HepG2 (cell line): Measurements from ENCODE around the gene GALR2. TPM values are rescaled to one million over a fixed set of nuclear protein-coding genes. Genes with fewer than 3 reads are reported as not detected.

Source experiments
- AGO2 ChIP-seq: fragments of 200-400 bp; formaldehyde crosslinking; optimal IDR thresholded peaks from 2 replicates; pipeline ENCODE3; 2017; ENCODE audit warnings: mild to moderate bottlenecking, low read depth, low read length, moderate library complexity
- BRF2 ChIP-seq: sonication (generic); formaldehyde crosslinking; IDR thresholded peaks from 2 replicates; pipeline ENCODE4 v1.8.1; 2022; ENCODE audit warnings: mild to moderate bottlenecking, missing genetic modification reagents
- ERF ChIP-seq: IDR thresholded peaks from 2 replicates; pipeline ENCODE4 v1.6.1; 2018; ENCODE audit warnings: missing biosample characterization, missing genetic modification reagents
- HDAC1 ChIP-seq: sonication (generic); formaldehyde crosslinking; IDR thresholded peaks from 2 replicates; pipeline ENCODE4 v1.5.1; 2020; ENCODE audit warnings: mild to moderate bottlenecking, missing genetic modification reagents
- KDM5A ChIP-seq: fragments of 200-600 bp; sonication (generic); IDR thresholded peaks from 2 replicates; pipeline ENCODE4 v1.7.0; 2018; ENCODE audit warnings: antibody characterized with exemption, mild to moderate bottlenecking, low read length, borderline replicate concordance
- NONO ChIP-seq, 2 experiments: fragments of 450-650 bp in 1 of 2; sonication (generic) in 1 of 2; formaldehyde crosslinking in 1 of 2; IDR thresholded peaks in 1 of 2; conservative IDR thresholded peaks in 1 of 2; 2 replicates each; pipeline versions ENCODE4 v1.6.1 to v1.8.0; 2017 to 2022; ENCODE audit warnings: mild to moderate bottlenecking in 1 of 2, missing genetic modification reagents in 1 of 2, moderate library complexity in 1 of 2
- NR1H2 ChIP-seq: sonication (generic); formaldehyde crosslinking; IDR thresholded peaks from 2 replicates; pipeline ENCODE4 v1.8.1; 2022; ENCODE audit warnings: low read depth, missing genetic modification reagents, borderline replicate concordance
- RBAK ChIP-seq: sonication (generic); formaldehyde crosslinking; IDR thresholded peaks from 2 replicates; pipeline ENCODE4 v1.5.1; 2020; ENCODE audit warnings: mild to moderate bottlenecking, missing genetic modification reagents
- SMAD1 ChIP-seq: sonication (generic); formaldehyde crosslinking; IDR thresholded peaks from 2 replicates; pipeline ENCODE4 v1.4.0; 2020; ENCODE audit warnings: missing genetic modification reagents, low read depth, mild to moderate bottlenecking, borderline replicate concordance
- TBX3 ChIP-seq: fragments of 450-650 bp; IDR thresholded peaks from 2 replicates; pipeline ENCODE4 v1.6.1; 2017; ENCODE audit warnings: antibody characterized with exemption, mild to moderate bottlenecking, inconsistent platforms, borderline replicate concordance
- TFAP4 ChIP-seq: sonication (generic); IDR thresholded peaks from 2 replicates; pipeline ENCODE4 v1.6.1; 2016; ENCODE audit warnings: low read depth, borderline replicate concordance
- ZHX1 ChIP-seq: sonication (generic); formaldehyde crosslinking; IDR thresholded peaks from 2 replicates; pipeline ENCODE4 v1.8.1; 2022; ENCODE audit warnings: low read depth, mild to moderate bottlenecking, missing genetic modification reagents
- ZNF33A ChIP-seq: sonication (generic); formaldehyde crosslinking; IDR thresholded peaks from 2 replicates; pipeline ENCODE4 v1.5.1; 2020; ENCODE audit warnings: missing genetic modification reagents, mild to moderate bottlenecking, moderate library complexity, borderline replicate concordance
- ZNF501 ChIP-seq: sonication (generic); formaldehyde crosslinking; IDR thresholded peaks from 2 replicates; pipeline ENCODE4 v1.5.1; 2020; ENCODE audit warnings: mild to moderate bottlenecking, moderate library complexity, missing genetic modification reagents
- ZNF749 ChIP-seq: sonication (generic); formaldehyde crosslinking; IDR thresholded peaks from 2 replicates; pipeline ENCODE4 v1.8.0; 2022; ENCODE audit warnings: mild to moderate bottlenecking, missing genetic modification reagents, moderate library complexity, borderline replicate concordance
- ZNF800 ChIP-seq: sonication (generic); formaldehyde crosslinking; IDR thresholded peaks from 2 replicates; pipeline ENCODE4 v1.4.0; 2020; ENCODE audit warnings: missing genetic modification reagents
- ZNF839 ChIP-seq: sonication (generic); formaldehyde crosslinking; IDR thresholded peaks from 2 replicates; pipeline ENCODE4 v1.4.0; 2020; ENCODE audit warnings: missing genetic modification reagents, mild to moderate bottlenecking, borderline replicate concordance
- ZSCAN21 ChIP-seq: sonication (generic); formaldehyde crosslinking; IDR thresholded peaks from 2 replicates; pipeline ENCODE4 v1.8.0; 2022; ENCODE audit warnings: mild to moderate bottlenecking, missing genetic modification reagents, moderate library complexity, borderline replicate concordance
- polyA plus RNA-seq, 8 experiments: library from polyadenylated mRNA; depleted of rRNA in 3 of 8; stranded (reverse) in 7 of 8; unstranded in 1 of 8; fragments of >200 nt; fragmentation: Illumina TruSeq in 4 of 8; extraction: Trizol in 4 of 8; gene quantifications; 2 replicates each; pipeline versions ENCODE4 v1.2.1 to v1.2.3, GENCODE V29; 2011 to 2016; ENCODE audit warnings: low read depth in 4 of 8, missing spikeins in 1 of 8, mixed read lengths in 1 of 8; ENCODE audit not compliant: insufficient read depth in 1 of 8
- total RNA-seq, 5 experiments: library from RNA; depleted of rRNA; stranded (reverse); fragments of >200 nt; fragmentation: Illumina TruSeq; extraction: Trizol; gene quantifications; 2 replicates each; pipeline ENCODE4 v1.2.3, GENCODE V29; 2016; ENCODE audit warnings: low read depth in 1 of 5

GALR2 gene
- total and polyA plus RNA-seq, 2 of the 13 experiments (the other 11 are each of a cell fraction or from before 2014, with no cell fraction given), result 0.48 to 0.58 TPM

GRCh38 chr17:76075364-76076145 is 974 bp downstream of the GALR2 start (continued):
- TF ChIP-seq ERF (CRISPR knock-in tag) (no peak), SMAD1 (no peak), RBAK (CRISPR knock-in tag) (no peak), ZSCAN21 (CRISPR knock-in tag) (0 out of 2 replicates have a peak, but pooled peaks have one; percentile 48), AGO2 (no peak), NR1H2 (CRISPR knock-in tag) (0 out of 2 replicates have a peak, but pooled peaks have one; percentile 1), TFAP4 (no peak), ZNF839 (CRISPR knock-in tag) (no peak), ZNF800 (CRISPR knock-in tag) (peak; percentile 100), ZNF501 (no peak), HDAC1 (CRISPR knock-in tag) (peak; percentile 8; the same call in 1 of the 2 replicates), ZNF33A (CRISPR knock-in tag) (no peak), NONO (IDR thresholded peaks at IDR 0.05) (no peak), NONO (CRISPR knock-in tag; conservative IDR thresholded peaks at IDR 0.05) (0 out of 2 replicates have a peak, but pooled peaks have one; percentile 7), KDM5A (no peak), ZNF749 (CRISPR knock-in tag) (peak; percentile 37; the same call in 1 of the 2 replicates), ZHX1 (CRISPR knock-in tag) (0 out of 2 replicates have a peak, but pooled peaks have one; percentile 49), TBX3 (no peak), BRF2 (CRISPR knock-in tag) (no peak)
